Measurements from ENCODE around the gene MID1IP1.

GRCh38 chrX:38841750-38842149 lies 40.5 kb downstream of the MID1IP1 start:
- TF ChIP-seq CTCF (IDR thresholded peaks at IDR 0.05) (no peak), EP300 (IDR thresholded peaks at IDR 0.05; ENCODE audit: low read depth) (no peak), POLR2AphosphoS5 (IDR thresholded peaks at IDR 0.05) (no peak)

Data from transverse colon (tissue), 4 donors.